Activated naive CD4-positive, alpha-beta T cell (primary cell): ENCODE results near the gene NRG2.

ENCODE experiments used
- DNase-seq, 4 experiments: peaks; one replicate each; lab custom pipeline; 2025; lab: John Stamatoyannopoulos, UW

NRG2 gene

GRCh38 chr5:140040358-140040757, 2.7 kb downstream of the NRG2 start:
- no peak for DNase-seq

GRCh38 chr5:140039561-140039960, 3.5 kb downstream of the NRG2 start:
- DNase-seq: no peak

GRCh38 chr5:140038373-140038957, 4.6 kb downstream of the NRG2 start:
- DNase-seq: no peak

GRCh38 chr5:140037012-140037411, 6.1 kb downstream of the NRG2 start:
- no peak for DNase-seq

- no peak for DNase-seq
Observed at GRCh38 chr5:140035881-140036280, 7.2 kb downstream of the NRG2 start.

GRCh38 chr5:140033037-140033760, 9.9 kb downstream of the NRG2 start:
- no peak for DNase-seq

GRCh38 chr5:140032296-140032695, 10.8 kb downstream of the NRG2 start:
- DNase-seq: no peak

GRCh38 chr5:140027807-140028206, 15.3 kb downstream of the NRG2 start:
- DNase-seq: no peak

GRCh38 chr5:140025736-140026135, 17.4 kb downstream of the NRG2 start:
- no peak for DNase-seq

GRCh38 chr5:140024928-140025327, 18.2 kb downstream of the NRG2 start:
- no peak for DNase-seq

GRCh38 chr5:140023611-140024191, 19.4 kb downstream of the NRG2 start:
- no peak for DNase-seq

GRCh38 chr5:140020601-140021177, 22.4 kb downstream of the NRG2 start:
- no peak for DNase-seq

GRCh38 chr5:140018920-140019644, 24.0 kb downstream of the NRG2 start:
- no peak for DNase-seq

GRCh38 chr5:140018517-140018916, 24.6 kb downstream of the NRG2 start:
- DNase-seq: no peak

GRCh38 chr5:140018096-140018481, 25.0 kb downstream of the NRG2 start:
- DNase-seq: no peak

- no peak for DNase-seq
Observed at GRCh38 chr5:140017397-140018095, 25.6 kb downstream of the NRG2 start.

- no peak for DNase-seq
Observed at GRCh38 chr5:140015706-140016105, 27.4 kb downstream of the NRG2 start.

GRCh38 chr5:140014751-140015150, 28.3 kb downstream of the NRG2 start:
- DNase-seq: no peak

GRCh38 chr5:140013536-140013935, 29.6 kb downstream of the NRG2 start:
- DNase-seq: no peak

GRCh38 chr5:140012443-140012842, 30.7 kb downstream of the NRG2 start:
- DNase-seq: no peak

- DNase-seq: no peak
Observed at GRCh38 chr5:140011297-140011802, 31.7 kb downstream of the NRG2 start.

GRCh38 chr5:140010798-140011197, 32.3 kb downstream of the NRG2 start:
- DNase-seq: no peak
